ENCODE results near the gene NUTM2E. TPM values are rescaled to one million over a fixed set of nuclear protein-coding genes. Genes with fewer than 3 reads are reported as not detected.
A peak's percentile ranks its signal among the peaks of the same experiment; 100 is the strongest.
"Not testable (repeated sequence)": the region's sequence is repeated elsewhere in the genome, so short reads cannot be mapped to it uniquely, and the experiment has no call there.

NUTM2E gene
- total and polyA plus RNA-seq, 2 donors (not counting 3 experiments of a cell fraction or from before 2014, with no cell fraction given), result 0.04 TPM; not detected in 1

DNA sequence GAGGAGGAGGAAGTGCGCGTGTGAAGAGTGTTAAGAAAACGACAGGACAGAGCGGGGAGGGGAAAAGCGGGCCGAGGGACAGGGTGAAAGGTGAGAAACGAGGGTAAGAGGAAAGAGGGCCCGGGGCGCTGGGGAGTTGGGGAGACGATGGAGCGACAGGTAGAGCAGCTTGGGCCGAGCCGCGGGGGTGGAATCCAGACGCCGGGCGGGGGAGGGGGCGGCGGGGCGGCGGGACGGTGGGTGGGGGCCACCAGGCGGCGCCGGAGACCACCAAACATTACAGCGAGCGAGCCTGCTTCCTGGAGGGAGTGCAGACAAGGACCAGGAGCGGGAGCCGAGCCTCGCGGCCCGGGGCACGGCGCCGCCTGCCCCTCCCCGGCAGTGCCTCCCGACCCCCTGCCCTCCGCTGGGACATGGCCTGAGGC lies 940 bp upstream of the NUTM2E start:
- CTCF ChIA-PET; POLR2A ChIA-PET; H3K9me1 ChIP-seq (replicated peaks; ENCODE audit: control insufficient read depth, extremely low read depth, insufficient read depth, low read length); DNase-seq (ENCODE audit: low read depth, low spot score); dilution Hi-C loops (cut with MboI; ENCODE audit: extremely low pct_ligation_motif_present, low sequenced_read_pairs); H2AFZ ChIP-seq (ENCODE audit: low read depth, low read length); H3K4me1 ChIP-seq (ENCODE audit: control insufficient read depth, extremely low read depth, insufficient read depth, low read length); intact Hi-C loops (cut with micrococcal nuclease); H3K27me3 ChIP-seq (ENCODE audit: control insufficient read depth in 2 of 2, insufficient read depth in 2 of 2, low read length in 2 of 2); H3K9me3 ChIP-seq (replicated peaks; ENCODE audit: control insufficient read depth, insufficient read depth, low read length); BruUV-seq (replicated peaks); H4K20me1 ChIP-seq (replicated peaks; ENCODE audit: control insufficient read depth, extremely low read depth, insufficient read depth, low read length); H3K27ac ChIP-seq (ENCODE audit: insufficient read depth, low read depth, low read length); H3K36me3 ChIP-seq (ENCODE audit: control insufficient read depth in 2 of 2, extremely low read depth in 1 of 2, insufficient read depth in 2 of 2, low read length in 2 of 2); H3K4me2 ChIP-seq (ENCODE audit: insufficient read depth, low read length); FAIRE-seq; H3K9ac ChIP-seq (replicated peaks; ENCODE audit: extremely low read depth, insufficient read depth, low read length): not testable (repeated sequence)
- Histone ChIP-seq H3K79me2 (ENCODE audit: control insufficient read depth, insufficient read depth, low read length) (peaks cover 17% of the 10 kb centered on the region), H3K4me3 (replicated peaks in 1 of 3; ENCODE audit: insufficient read depth in 1 of 3, low read depth in 1 of 3, low read length in 3 of 3) (peak overlapping the region in 2 of 3 experiments; percentile 40 to 67)

DNA sequence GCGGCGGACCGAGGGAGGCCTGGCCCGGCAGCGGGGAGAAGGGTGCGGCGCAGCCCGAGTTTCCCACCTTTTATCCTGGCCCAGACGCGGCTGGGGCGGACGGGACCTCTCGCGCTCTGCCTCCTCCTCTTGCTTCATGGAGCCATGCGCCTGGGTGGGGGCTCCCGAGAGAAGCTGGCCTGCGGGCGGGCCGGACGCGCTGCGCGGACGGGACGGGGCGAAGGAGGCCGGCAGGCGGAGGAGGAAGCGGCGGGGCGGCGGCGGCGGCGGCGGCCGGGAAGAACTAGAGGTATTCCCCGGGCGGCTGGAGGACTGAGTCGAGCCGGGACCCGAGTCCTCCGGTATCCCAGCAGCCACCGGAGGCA lies 426 bp upstream of the NUTM2E start:
- Histone ChIP-seq H3K79me2 (ENCODE audit: control insufficient read depth, insufficient read depth, low read length) (peaks cover 17% of the 10 kb centered on the region), H3K4me3 (replicated peaks in 1 of 3; ENCODE audit: insufficient read depth in 1 of 3, low read depth in 1 of 3, low read length in 3 of 3) (peak overlapping the region in 1 of 3 experiments; percentile 67), H3K27ac (ENCODE audit: insufficient read depth, low read depth, low read length) (peak overlapping the region; percentile 68)
- dilution Hi-C loops (cut with MboI; ENCODE audit: extremely low pct_ligation_motif_present, low sequenced_read_pairs); H3K36me3 ChIP-seq (ENCODE audit: control insufficient read depth in 2 of 2, extremely low read depth in 1 of 2, insufficient read depth in 2 of 2, low read length in 2 of 2); CTCF ChIA-PET; H2AFZ ChIP-seq (ENCODE audit: low read depth, low read length); H4K20me1 ChIP-seq (replicated peaks; ENCODE audit: control insufficient read depth, extremely low read depth, insufficient read depth, low read length); H3K27me3 ChIP-seq (ENCODE audit: control insufficient read depth in 2 of 2, insufficient read depth in 2 of 2, low read length in 2 of 2); H3K4me1 ChIP-seq (ENCODE audit: control insufficient read depth, extremely low read depth, insufficient read depth, low read length); FAIRE-seq; H3K4me2 ChIP-seq (ENCODE audit: insufficient read depth, low read length); H3K9me3 ChIP-seq (replicated peaks; ENCODE audit: control insufficient read depth, insufficient read depth, low read length); intact Hi-C loops (cut with micrococcal nuclease); H3K9me1 ChIP-seq (replicated peaks; ENCODE audit: control insufficient read depth, extremely low read depth, insufficient read depth, low read length); BruUV-seq (replicated peaks); H3K9ac ChIP-seq (replicated peaks; ENCODE audit: extremely low read depth, insufficient read depth, low read length); POLR2A ChIA-PET: not testable (repeated sequence)
- DNase-seq (ENCODE audit: low read depth, low spot score), result peak; percentile 11

DNA sequence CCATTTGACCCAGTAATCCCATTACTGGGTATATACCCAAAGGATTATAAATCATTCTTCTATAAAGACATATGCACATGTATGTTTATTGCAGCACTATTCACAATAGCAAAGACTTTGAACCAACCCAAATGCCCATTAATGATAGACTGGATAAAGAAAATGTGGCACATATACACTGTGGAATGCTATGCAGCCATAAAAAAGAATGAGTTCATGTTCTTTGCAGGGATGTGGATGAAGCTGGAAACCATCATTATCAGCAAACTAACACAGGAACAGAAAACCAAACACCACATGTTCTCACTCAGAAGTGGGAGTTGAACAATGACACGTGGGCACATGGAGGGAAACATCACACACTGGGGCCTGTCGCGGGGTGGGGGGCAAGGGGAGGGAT lies 7.3 kb downstream of the NUTM2E start:
- H3K4me1 ChIP-seq (ENCODE audit: control insufficient read depth, extremely low read depth, insufficient read depth, low read length); CTCF ChIA-PET; FAIRE-seq; H3K27me3 ChIP-seq (ENCODE audit: control insufficient read depth in 2 of 2, insufficient read depth in 2 of 2, low read length in 2 of 2); H3K9me3 ChIP-seq (replicated peaks; ENCODE audit: control insufficient read depth, insufficient read depth, low read length); H3K9ac ChIP-seq (replicated peaks; ENCODE audit: extremely low read depth, insufficient read depth, low read length); dilution Hi-C loops (cut with MboI; ENCODE audit: extremely low pct_ligation_motif_present, low sequenced_read_pairs); H4K20me1 ChIP-seq (replicated peaks; ENCODE audit: control insufficient read depth, extremely low read depth, insufficient read depth, low read length); DNase-seq (ENCODE audit: low read depth, low spot score); H2AFZ ChIP-seq (ENCODE audit: low read depth, low read length); H3K4me2 ChIP-seq (ENCODE audit: insufficient read depth, low read length); intact Hi-C loops (cut with micrococcal nuclease); H3K9me1 ChIP-seq (replicated peaks; ENCODE audit: control insufficient read depth, extremely low read depth, insufficient read depth, low read length); H3K36me3 ChIP-seq (ENCODE audit: control insufficient read depth in 2 of 2, extremely low read depth in 1 of 2, insufficient read depth in 2 of 2, low read length in 2 of 2); H3K4me3 ChIP-seq (replicated peaks in 1 of 3; ENCODE audit: insufficient read depth in 1 of 3, low read depth in 1 of 3, low read length in 3 of 3); BruUV-seq (replicated peaks); H3K79me2 ChIP-seq (ENCODE audit: control insufficient read depth, insufficient read depth, low read length); H3K27ac ChIP-seq (ENCODE audit: insufficient read depth, low read depth, low read length); POLR2A ChIA-PET: not testable (repeated sequence)

DNA sequence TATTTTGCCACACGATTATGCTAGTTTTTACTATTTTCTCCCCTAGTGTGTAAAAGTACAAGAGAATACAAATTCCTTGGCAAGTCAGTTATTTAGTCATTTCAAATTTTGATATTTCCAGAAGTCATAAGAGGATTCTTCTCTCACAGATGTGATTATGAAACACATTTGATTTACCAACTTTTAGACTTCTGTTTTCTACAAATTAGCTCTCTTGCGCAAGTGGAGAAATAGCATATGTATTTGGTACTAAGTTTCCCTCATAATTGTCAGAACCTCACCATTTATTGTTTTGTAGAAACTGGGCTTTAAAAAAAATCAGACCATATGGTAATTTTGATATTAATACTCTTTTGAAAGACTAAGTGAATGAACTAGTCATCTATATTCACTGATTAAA lies 9.4 kb downstream of the NUTM2E start:
- H3K36me3 ChIP-seq (ENCODE audit: control insufficient read depth in 2 of 2, extremely low read depth in 1 of 2, insufficient read depth in 2 of 2, low read length in 2 of 2); H3K9ac ChIP-seq (replicated peaks; ENCODE audit: extremely low read depth, insufficient read depth, low read length); POLR2A ChIA-PET; intact Hi-C loops (cut with micrococcal nuclease); dilution Hi-C loops (cut with MboI; ENCODE audit: extremely low pct_ligation_motif_present, low sequenced_read_pairs); H3K9me1 ChIP-seq (replicated peaks; ENCODE audit: control insufficient read depth, extremely low read depth, insufficient read depth, low read length); FAIRE-seq; H3K4me1 ChIP-seq (ENCODE audit: control insufficient read depth, extremely low read depth, insufficient read depth, low read length); DNase-seq (ENCODE audit: low read depth, low spot score); H3K9me3 ChIP-seq (replicated peaks; ENCODE audit: control insufficient read depth, insufficient read depth, low read length); CTCF ChIA-PET; H3K27ac ChIP-seq (ENCODE audit: insufficient read depth, low read depth, low read length); H3K79me2 ChIP-seq (ENCODE audit: control insufficient read depth, insufficient read depth, low read length); H3K4me2 ChIP-seq (ENCODE audit: insufficient read depth, low read length); H4K20me1 ChIP-seq (replicated peaks; ENCODE audit: control insufficient read depth, extremely low read depth, insufficient read depth, low read length); H3K27me3 ChIP-seq (ENCODE audit: control insufficient read depth in 2 of 2, insufficient read depth in 2 of 2, low read length in 2 of 2); H2AFZ ChIP-seq (ENCODE audit: low read depth, low read length); BruUV-seq (replicated peaks); H3K4me3 ChIP-seq (replicated peaks in 1 of 3; ENCODE audit: insufficient read depth in 1 of 3, low read depth in 1 of 3, low read length in 3 of 3): not testable (repeated sequence)

Data from endothelial cell of umbilical vein (primary cell).